Skeletal muscle cell (primary cell): ENCODE results near the gene GASK1B.

Experiments used
- DNase-seq: peaks from one replicate; pipeline ENCODE4 v3.0.0-alpha.2; 2010; ENCODE audit warnings: low read depth
- H3K4me3 ChIP-seq: 2 replicates; pipeline ENCODE4 v1.5.1; 2011; ENCODE audit warnings: low read depth, mild to moderate bottlenecking, control low read depth, low read length, moderate library complexity

Gene GASK1B

GRCh38 chr4:158172261-158173258, at the start of gene GASK1B:
GASK1B (minus strand) TSS chr4:158173025; CDS start chr4:158171375, 1,650 bp downstream.
- H3K4me3 ChIP-seq: peak within 1 kb of the TSS; percentile 51
- DNase-seq: no peak

DNA sequence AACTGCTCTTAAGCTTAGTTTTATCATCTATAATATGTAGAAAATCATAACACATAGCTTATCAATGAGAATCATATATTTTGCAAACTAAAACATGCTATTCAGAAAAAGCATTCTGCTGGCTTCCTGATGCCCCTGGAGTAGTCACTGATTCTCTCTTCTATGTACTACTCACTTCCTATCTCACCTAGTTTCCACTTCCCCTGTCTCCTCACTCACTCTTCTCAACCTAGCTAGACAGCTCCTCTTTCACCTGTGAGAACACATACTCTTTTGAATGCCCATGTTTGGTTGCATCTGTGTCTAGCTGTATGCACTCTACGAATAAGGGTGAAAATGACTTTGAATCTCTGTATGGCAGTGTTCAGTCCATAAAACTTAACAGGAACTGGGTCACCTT, 46.8 kb upstream of the GASK1B start:
- DNase-seq: no peak
- H3K4me3 ChIP-seq: no peak overlapping the region

- no peak for DNase-seq
- no peak overlapping the region for H3K4me3 ChIP-seq
Measured at GRCh38 chr4:158217763-158218162, 44.9 kb upstream of the GASK1B start.

DNA sequence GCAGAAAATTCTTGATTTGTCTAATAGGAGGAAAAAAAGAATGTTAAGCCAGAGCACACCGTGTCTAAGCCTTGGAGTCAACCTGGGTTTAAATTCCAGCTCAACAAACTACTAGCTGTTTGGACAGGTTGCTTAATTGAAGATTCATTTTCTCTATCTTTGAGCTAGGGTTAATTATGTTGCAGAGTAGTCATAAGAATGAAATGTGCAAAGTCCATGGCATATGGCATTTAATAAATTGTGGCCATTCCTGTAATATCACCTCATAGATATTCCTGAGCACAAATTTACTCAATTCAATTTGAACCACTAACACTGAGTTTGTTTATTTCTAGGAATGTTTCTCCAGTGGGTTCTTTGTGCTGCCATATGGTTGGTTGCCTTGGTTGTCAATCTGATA, 42.0 kb upstream of the GASK1B start:
- H3K4me3 ChIP-seq: no peak overlapping the region
- no peak for DNase-seq

- no peak for DNase-seq
- H3K4me3 ChIP-seq: no peak overlapping the region
Measured at GRCh38 chr4:158213466-158213865, 40.6 kb upstream of the GASK1B start.

DNA sequence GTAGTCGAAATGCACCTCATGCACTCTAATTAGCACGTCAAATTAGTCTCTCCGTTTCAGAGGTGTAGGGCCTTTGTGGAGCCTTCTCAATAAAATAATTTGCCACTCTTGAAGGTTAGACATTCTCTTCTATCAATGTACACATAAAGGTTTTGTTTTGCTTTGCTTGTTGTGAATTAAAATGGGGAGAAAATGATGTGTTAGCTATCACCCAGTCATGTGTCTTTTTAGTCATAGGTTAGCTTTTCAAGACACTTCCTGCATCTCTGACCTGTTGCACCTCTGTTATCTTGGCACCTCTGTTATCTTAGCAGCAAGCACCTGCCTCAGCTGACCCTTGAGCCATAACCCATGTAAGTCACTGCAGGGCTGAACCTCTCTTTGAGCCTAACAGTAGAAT, 38.4 kb upstream of the GASK1B start:
- peak overlapping the region; percentile 48 for H3K4me3 ChIP-seq
- no peak for DNase-seq

GRCh38 chr4:158209825-158210807, 37.3 kb upstream of the GASK1B start, which contains the start of gene TMEM144:
TMEM144 (plus strand) TSS chr4:158210486; CDS start chr4:158212668, 2,182 bp downstream.
- peak within 1 kb of the TSS; percentile 48 for H3K4me3 ChIP-seq
- peak; percentile 73 for DNase-seq

DNA sequence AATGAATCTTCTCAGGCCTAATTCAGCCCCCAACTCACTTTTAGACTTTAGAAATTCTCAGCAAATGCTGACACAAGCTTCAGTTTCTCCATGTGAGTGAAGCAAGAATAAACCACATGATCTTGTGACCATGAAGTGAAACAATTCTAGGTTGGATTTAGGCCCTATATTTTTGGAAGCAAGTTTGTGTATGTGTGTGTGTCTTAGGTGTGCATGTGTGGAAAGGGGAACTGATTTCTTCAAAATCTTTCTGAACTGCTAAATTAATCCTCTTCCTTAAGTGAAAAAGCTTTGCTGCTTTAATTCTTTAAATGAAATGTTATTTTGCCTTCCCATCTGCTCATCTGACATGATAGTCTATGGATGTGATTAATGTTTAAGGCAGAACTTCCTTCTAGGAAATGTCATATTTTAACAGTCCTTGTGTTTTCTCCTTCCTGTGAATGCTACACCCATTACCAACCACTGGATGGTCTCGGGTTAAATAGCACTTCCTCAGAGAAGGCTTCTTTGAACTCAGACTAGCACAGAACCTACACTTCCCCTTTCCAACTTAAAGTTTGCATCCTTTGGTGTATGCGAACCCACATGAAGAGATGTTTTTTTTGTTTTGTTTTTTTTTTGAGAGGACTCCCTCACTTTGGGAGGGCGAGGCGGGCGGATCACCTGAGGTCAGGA, 36.3 kb upstream of the GASK1B start:
- no peak overlapping the region for H3K4me3 ChIP-seq
- no peak for DNase-seq

DNA sequence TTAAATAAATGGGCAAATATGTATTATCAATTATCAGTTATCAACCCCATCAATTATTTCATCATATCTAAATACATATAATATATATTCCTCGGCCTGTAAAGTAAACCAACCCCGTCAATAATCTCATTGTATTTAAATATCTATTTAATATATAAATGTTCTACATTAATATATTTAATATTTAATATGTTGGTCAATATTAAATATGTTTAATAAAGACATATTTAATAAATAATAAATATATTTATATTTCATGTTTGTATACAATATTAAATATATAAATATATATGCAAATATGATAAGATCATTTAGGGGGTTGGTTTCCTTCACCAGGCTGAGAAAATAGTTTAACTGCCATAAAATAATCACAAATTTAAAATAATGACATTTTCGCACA, 31.1 kb upstream of the GASK1B start:
- H3K4me3 ChIP-seq: no peak overlapping the region
- no peak for DNase-seq

DNA sequence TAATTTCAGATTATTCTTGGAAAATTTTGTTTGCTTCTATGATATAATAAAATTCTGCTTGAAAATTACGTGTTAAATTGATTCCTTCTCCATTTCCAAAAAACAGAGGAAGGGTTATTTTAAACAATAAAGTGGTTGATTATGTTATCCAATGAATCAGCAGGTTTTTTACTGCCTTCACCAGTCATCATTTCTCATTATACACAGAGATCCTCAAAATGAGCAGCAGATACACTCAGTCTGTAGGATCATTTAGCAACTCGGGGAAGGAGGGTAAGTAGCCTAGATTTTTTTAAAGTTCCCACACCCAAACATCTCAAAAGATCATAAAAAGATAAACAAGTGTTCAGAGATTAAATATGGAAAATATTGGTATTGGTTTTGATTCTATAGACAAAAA, 30.6 kb upstream of the GASK1B start:
- no peak for DNase-seq
- no peak overlapping the region for H3K4me3 ChIP-seq

GRCh38 chr4:158202481-158202880, 29.7 kb upstream of the GASK1B start:
- no peak for DNase-seq
- no peak overlapping the region for H3K4me3 ChIP-seq

DNA sequence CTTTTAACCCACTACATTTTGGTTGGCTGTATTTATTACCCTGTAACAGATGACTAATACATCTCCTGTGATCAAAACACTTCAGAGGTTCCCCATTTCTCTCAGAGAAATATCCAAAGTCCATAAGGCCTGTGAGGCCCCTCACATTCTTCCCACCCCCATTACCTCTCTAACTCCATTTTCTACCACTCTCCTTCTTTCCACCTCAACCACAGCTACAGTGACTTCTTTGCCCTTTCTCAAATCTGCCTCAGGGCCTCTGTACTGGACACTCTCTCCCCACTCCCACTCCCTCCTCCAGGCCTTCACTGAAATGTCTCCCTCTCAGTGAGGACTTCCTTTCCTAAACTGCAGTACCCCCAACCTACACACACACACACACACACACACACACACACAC, 29.1 kb upstream of the GASK1B start:
- no peak for DNase-seq

GRCh38 chr4:158201322-158201721, 28.5 kb upstream of the GASK1B start:
- no peak overlapping the region for H3K4me3 ChIP-seq
- no peak for DNase-seq

More for the DNA sequence above, 29.1 kb upstream of the GASK1B start:
- no peak overlapping the region for H3K4me3 ChIP-seq

DNA sequence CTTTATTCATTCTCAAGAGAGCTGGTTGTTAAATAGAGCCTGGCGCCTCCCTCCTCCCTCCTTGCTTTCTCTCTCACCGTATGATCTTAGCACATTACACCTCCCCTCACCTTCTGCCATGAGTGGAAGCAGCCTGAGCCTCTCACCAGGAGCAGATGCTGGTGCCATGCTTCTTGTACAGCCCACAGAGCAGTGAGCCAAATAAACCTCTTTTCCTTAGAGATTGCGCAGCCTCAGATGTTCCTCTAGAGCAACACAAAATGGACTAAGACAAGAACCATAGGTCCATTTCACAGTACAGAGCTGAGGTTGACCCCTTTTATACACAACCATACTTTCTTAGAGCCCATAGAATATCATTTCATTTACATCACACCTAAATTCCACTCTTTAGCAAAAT, 27.4 kb upstream of the GASK1B start:
- no peak for DNase-seq
- no peak overlapping the region for H3K4me3 ChIP-seq

GRCh38 chr4:158197194-158197776, 24.5 kb upstream of the GASK1B start:
- no peak for DNase-seq
- no peak overlapping the region for H3K4me3 ChIP-seq

GRCh38 chr4:158195297-158195696, 22.5 kb upstream of the GASK1B start:
- no peak for DNase-seq
- H3K4me3 ChIP-seq: no peak overlapping the region

- no peak for DNase-seq
- no peak overlapping the region for H3K4me3 ChIP-seq
Measured at GRCh38 chr4:158193171-158193749, 20.4 kb upstream of the GASK1B start.

- no peak overlapping the region for H3K4me3 ChIP-seq
- no peak for DNase-seq
Measured at GRCh38 chr4:158192439-158193158, 19.8 kb upstream of the GASK1B start.
